HG03159 (cell line): ENCODE measurements around the gene FABP1.

Experiments
- ATAC-seq: cut with Tn5 transposase; IDR thresholded peaks from one replicate; pipeline ENCODE4 v1.9.1; 2021; ENCODE audit warnings: mild to moderate bottlenecking, moderate library complexity; ENCODE audit not compliant: unreplicated experiment

Gene FABP1

DNA sequence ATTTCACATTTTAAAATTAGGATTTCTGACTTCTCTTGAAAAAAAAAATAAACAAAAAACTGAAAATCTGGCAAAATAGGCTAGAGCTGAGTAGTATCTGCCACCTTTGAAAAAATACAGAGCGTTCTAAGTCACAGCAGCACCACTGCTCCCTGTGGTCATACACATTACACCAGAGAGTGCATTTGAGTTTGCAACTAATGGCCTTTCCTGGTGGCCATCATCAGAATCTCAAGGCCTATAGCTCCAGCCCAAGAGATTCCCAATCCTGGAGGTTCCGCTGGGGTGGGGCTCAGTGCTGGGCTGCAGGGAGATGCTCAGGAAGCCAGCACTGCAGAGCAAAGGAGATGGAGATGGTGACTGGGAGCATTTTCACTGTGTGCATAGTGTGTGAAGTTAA is 42.8 kb downstream of the FABP1 start:
- ATAC-seq, result no peak

DNA sequence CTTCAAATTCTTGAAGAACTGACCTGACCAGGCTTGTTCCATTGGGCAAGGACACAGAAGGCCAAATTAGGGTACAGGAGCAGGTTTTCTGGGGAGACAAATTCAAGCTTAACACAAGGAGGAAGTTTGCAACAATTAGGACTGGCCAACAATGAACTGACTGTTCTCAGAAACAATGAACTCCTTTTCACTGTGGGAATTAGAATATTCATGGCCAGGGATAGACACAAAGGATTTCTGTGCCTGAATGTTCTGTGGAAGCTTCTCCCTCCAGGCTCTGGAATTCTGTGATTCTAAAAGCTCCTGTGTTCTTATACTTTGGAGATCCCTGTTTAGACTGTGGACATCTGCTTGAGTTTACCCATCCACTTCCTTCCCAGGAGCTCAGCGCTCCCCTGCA is 45.1 kb downstream of the FABP1 start:
- ATAC-seq, result no peak

DNA sequence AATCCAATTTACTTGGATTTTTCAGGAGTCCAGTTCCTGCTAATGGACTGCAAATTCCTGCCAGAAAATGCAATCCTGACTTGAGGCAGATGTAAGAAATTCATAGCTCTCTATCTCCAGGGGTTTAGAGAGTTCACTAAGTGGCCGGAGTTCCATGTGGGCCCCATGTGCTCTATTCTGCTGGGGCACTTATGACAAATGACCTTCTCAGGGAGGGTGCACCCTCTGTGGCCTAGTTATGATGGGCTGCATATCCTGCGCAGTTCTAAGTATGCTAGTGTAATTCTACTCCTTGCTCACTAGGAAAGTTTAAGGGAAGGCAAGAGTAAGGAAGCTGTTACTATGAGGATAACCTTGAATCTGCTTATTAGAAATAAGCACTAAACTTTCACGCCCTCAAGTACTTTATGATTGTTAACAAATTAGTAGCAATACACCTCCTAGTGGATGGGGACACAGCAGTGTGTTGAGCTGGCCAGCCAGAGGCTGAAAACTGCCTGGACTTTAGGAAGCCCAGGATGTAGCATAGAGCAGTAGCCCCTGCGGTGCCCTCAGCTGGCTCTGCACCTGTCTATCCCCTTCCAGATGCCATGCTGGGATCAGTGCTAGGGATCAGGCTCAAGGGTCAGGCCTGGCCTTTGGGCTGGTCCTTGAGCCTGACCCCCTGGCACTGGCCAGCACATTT is 45.8 kb downstream of the FABP1 start:
- no peak for ATAC-seq

DNA sequence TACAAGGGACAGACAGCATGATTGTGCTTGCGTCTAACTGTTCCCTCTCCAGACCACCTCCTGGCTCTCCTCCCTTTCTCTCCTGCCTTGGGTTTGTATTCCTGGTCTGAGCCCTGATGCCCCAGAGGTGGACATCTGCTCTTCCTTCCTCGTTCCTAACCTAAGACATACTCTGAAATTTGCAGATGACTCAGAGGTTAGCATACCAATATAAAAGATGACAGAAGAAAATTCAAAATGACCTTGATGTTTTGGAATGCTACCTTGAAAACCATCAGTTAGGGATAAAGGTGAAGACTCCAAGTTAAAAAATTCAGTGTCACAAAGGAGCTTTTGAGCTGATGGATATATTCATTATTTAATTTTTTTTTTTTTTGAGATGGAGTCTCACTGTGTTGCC is 47.3 kb downstream of the FABP1 start:
- no peak for ATAC-seq

DNA sequence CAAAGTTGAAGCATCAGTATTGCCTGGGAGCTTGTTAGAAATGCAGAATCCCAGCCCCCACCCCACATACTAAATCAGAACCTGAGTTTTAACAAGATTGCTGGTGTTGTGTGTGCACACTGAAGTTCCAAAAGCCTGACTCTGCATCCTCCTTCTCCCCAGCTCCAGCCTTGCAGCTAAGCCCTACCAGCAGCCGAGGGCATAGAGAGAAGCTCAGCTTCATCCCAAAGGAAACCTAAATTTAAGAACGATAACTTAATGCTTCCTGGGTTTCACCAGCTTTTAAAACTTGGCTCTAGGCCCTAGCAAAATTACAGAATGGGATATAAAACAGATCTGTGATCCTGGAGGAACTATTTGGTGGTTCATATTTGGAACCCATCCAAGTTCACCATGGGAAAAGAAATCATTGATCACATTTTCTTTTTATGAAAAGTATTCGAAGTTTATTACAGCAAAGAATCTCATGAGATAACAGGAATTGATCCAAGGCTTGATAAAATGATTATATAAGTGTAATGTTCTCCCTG is 49.2 kb downstream of the FABP1 start:
- ATAC-seq, result no peak

DNA sequence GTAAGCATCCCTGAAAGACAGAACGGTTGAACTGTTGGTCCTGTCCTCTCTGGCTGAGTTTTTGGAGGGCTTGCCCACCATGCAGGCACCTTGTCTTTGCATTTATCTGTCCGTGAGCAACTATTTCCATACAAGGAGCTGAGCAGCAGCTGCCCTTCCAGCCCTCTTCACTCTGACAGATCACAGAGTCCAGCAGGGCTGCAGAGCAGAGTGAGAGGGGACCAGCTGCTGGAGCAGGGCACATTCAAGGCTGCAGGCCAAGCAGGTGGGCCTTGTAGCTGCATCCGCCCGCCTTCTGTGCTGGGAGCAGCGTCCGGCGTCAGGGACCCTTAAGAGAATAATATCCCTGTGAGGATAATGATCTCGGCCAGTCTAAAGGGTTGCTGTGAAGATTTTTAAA is 50.8 kb downstream of the FABP1 start:
- ATAC-seq, result no peak

DNA sequence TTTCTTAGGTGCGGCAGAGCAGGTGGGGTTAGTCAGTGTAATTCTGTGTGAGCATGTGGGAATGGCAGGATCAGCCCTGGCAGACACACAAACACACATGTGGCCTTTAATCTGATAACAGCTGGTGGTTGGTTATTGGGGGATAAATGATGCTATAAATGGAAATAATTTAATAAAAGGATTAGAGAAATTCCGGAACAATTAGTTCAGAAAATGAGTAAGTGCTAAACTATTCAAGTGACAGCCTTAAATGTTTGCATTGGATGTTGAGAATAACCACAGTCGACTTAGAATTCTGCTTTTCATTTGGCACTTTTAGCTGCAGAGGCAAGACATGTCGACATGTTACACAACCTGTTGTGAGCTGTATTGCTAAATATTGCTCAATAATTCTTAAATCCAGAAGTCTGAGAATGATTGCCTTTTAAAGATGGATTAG is 53.0 kb downstream of the FABP1 start:
- ATAC-seq, result no peak

DNA sequence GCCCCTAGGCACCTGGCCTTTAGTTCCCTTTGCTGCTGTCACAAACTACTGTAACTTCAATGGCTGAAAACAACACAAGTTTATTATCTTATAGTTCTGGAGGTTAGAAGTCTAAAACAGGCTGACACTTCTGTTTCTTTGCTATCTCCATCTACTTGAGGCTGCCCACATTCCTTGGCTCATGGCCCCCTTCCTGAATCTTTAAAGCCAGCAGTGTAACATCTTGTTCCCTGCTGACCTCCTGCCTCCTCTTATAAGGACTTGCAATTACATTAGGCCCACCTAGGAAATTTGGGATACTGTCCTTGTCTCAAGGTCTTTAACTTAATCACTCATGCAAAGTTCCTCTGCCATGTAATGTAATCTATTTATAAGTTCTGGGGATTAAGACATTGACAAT is 53.7 kb downstream of the FABP1 start:
- ATAC-seq, result no peak
